ENCODE measurements around the gene VAMP8.
"Not testable (repeated sequence)": the region's sequence is repeated elsewhere in the genome, so short reads cannot be mapped to it uniquely, and the experiment has no call there.

The VAMP8 gene

DNA sequence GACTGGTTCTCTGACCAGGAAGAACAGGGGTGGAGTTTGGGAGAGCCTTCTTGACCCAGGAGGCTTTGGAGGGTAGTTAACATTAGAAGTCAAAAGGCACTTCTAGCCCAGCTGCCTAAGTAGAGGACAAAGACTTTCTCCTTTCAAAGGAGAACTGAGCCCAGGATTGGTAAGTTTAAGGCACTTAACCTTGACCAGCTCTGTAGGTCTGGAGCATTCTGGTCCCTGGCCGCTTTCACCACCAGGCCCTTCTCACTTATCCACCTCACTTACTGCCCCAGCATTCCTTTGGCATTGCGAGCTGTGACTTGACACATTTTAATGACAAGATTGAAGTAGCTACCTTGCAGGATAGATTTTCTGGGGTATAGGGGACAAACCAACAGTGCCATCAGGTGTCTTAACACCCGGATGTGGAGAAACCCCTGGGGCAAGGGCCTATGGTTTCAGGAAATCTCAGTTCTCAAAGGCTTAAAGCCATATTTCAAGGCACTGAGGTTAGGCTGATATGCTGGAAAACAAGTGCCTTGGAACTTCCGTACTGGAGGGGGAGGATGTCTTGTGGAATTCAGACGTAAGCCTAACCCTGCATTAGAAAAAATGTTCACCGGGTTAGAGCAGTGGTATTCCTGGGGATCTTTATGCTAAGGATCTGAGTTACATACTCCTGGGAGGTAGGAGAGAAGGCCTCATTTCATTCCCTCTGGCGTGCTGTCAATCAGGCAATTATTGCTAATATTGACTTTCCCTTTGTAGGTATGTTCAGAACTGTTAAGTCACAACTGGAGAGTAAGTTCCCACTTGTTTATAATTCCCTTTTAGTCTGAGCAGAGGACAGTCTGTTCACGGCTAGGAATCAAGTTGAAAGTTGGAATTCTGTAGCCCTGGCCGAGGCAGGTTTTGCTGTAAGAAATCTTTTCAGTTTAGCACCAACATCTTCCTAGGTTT is 30.2 kb downstream of the VAMP8 start:
- H3K4me3 ChIP-seq (ENCODE audit: low read depth, low read length) = no peak overlapping the region
- TF ChIP-seq, protein P1, sequence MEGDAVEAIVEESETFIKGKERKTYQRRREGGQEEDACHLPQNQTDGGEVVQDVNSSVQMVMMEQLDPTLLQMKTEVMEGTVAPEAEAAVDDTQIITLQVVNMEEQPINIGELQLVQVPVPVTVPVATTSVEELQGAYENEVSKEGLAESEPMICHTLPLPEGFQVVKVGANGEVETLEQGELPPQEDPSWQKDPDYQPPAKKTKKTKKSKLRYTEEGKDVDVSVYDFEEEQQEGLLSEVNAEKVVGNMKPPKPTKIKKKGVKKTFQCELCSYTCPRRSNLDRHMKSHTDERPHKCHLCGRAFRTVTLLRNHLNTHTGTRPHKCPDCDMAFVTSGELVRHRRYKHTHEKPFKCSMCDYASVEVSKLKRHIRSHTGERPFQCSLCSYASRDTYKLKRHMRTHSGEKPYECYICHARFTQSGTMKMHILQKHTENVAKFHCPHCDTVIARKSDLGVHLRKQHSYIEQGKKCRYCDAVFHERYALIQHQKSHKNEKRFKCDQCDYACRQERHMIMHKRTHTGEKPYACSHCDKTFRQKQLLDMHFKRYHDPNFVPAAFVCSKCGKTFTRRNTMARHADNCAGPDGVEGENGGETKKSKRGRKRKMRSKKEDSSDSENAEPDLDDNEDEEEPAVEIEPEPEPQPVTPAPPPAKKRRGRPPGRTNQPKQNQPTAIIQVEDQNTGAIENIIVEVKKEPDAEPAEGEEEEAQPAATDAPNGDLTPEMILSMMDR (IDR thresholded peaks at IDR 0.05; ENCODE audit: low read depth, low read length) = no peak

DNA sequence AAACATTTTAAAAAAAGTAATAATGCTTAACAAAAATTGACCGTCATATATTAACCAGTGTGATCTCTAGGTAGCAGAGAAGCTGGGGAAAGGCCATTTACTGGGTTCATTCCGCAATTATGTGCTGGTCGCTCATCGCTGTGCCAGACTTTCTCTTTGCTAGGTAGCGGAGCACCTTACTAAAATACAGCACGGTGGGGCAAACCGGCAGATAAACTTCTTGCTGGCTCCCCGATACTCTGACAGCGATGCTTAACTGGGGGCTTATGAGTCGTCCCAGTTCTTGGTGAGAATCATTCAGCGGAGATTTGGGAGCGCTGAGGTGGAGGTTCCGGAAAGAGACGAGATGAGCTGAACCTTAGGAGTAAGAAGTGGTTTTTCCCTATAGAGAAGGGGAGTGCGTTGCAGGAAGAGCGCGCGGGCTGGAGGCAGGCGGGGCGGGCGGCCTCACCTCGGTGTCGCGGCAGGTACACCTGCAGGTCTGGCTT is 33.9 kb downstream of the VAMP8 start:
- H3K4me3 ChIP-seq (ENCODE audit: low read depth, low read length) = peak overlapping the region; percentile 80
- TF ChIP-seq, protein P1 (IDR thresholded peaks at IDR 0.05; ENCODE audit: low read depth, low read length) = no peak

DNA sequence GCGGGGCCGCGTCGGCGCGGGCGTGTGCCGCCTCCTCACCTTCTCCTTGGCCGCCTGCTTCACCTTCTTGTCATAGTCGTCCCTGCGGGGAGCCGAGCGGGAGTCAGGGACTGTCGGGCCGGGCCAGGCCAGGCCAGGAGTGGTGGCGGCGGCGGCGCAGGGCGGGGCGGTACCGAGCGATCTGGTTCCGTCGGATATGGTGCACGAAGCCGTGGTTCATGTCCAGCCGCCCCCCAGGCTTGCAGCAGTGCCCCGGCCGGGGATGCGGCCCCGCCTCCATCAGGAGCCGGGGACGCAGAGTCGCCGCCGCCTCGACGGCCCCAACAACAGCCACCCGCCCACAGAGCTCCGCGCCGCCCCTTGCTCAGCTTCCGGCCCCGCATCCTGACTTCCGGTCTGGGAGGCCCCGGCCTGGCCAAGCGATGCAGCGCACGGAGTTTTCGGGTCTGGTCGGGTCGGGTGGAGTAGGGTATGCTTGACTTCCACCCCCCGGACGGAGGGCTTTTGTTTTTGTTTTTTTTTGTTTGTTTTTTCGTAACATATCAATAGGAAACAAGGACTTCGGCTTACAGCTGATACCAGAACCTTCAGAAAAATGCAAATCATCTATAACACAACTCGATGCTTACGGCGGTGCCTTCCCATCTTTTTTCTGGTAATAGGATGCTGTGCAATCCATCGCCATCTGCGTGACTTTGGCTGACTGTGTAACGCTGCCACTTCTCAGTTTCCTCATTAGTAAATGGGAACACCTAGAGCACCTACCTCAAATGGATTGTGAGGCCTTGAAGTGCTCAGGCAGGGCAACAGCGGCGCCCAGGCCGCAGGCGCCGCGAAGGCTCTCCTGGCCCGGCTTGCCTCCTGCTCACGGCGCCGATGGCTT is 34.6 kb downstream of the VAMP8 start, which contains the start of gene C2orf68:
TSS of gene C2orf68 (minus strand) at position 362 of the 883 bp plus-strand sequence. CDS start at position 280, 82 bp downstream.
- peak within 1 kb of the TSS; percentile 80 for H3K4me3 ChIP-seq (ENCODE audit: low read depth, low read length)
- TF ChIP-seq, protein P1 (IDR thresholded peaks at IDR 0.05; ENCODE audit: low read depth, low read length) = no peak

DNA sequence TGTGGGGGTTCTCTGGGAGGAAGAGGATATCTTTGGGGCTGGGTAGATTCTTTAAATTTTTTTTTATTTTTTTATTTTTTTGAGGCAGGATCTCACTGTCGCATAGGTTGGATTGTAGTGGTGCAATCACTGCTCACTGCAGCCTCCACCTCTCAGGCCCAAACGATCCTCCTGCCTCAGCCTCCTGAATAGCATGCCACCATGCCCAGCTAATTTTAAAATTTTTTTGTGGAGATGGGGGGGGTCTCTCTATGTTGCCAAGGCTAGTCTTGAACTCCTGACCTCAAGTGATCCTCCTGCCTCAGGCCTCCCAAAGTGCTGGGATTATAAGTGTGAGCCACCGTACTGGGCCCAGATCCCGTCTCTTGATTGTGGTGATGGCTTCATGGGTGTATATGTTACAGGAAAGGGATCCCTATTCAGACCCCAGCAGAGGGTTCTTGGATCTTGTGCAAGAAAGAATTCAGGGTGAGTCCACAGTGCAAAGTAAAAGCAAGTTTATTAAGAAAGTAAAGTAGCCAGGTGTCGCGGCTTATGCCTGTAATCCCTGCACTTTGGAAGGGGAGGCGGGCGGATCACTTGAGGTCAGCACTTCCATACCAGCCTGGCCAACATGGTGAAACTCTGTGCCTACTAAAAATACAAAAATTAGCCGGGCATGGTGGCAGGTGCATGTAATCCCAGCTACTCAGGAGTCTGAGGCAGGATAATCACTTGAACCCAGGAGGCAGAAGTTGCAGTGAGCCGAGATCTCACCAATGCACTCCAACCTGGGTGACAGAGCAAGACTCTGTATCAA is 36.5 kb downstream of the VAMP8 start:
- TF ChIP-seq, protein P1 (IDR thresholded peaks at IDR 0.05; ENCODE audit: low read depth, low read length) = no peak
- H3K4me3 ChIP-seq (ENCODE audit: low read depth, low read length) = no peak overlapping the region

DNA sequence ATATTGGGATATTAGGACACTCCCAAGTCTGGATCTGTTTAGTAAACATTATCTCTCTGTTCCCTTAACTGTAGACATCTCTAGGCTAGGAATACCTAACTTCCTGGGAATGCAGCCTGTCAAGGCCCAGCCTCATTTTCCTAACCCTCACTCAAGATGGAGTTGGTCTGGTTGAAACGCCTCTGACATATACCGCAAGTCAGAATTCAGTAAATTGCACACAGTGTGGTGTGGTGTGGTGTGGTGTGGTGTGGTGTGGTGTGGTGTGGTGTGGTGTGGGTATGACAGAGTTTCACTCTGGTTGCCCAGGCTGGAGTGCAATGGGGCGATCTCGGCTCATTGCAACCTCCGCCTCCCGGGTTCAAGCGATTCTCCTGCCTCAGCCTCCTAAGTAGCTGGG is 37.4 kb downstream of the VAMP8 start:
- H3K4me3 ChIP-seq (ENCODE audit: low read depth, low read length) = not testable (repeated sequence)

GRCh38 chr2:85615413-85615728 is 38.0 kb downstream of the VAMP8 start:
- TF ChIP-seq, protein P1 (IDR thresholded peaks at IDR 0.05; ENCODE audit: low read depth, low read length) = no peak
- no peak overlapping the region for H3K4me3 ChIP-seq (ENCODE audit: low read depth, low read length)

DNA sequence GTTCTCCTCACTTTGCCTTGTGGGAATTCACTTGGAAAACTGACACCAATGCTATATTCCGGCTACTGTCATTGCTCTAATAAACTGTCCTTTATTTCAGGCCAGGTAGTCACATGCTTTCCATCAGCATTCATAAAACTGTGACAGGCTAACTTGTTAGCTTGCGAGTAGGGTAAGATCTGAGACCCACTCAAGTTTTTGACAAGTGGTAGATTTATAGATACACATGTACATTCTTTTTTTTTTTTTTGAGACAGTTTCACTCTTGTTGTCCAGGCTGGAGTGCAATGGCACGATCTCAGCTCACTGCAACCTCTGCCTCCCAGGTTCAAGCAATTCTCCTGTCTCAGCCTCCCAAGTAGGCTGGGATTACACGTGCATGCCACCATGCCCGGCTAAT is 40.3 kb downstream of the VAMP8 start:
- H3K4me3 ChIP-seq (ENCODE audit: low read depth, low read length) = 0 out of 2 replicates have a peak overlapping the region, but pooled peaks have one; percentile 3
